HCT116 (cell line): ENCODE results near the gene THRB. TPM values are rescaled to one million over a fixed set of nuclear protein-coding genes. Genes with fewer than 3 reads are reported as not detected.

Experiments
- ATAC-seq: fragments of 200-7000 bp; cut with Tn5 transposase; 2 replicates; pipeline ENCODE4 v1.9.1; 2020; ENCODE audit warnings: mild to moderate bottlenecking, moderate library complexity
- BruUV-seq: library from RNA; stranded (reverse); fragments of 400-500 nt; replicated peaks from 2 replicates; lab custom pipeline; 2021; lab: Mats Ljungman, UMichigan
- CTCF ChIA-PET: fragments of 300-600 bp; sonication (Branson Sonifier 250); formaldehyde crosslinking; loops from one replicate; lab custom pipeline; 2021; ENCODE audit warnings: antibody characterized with exemption; lab: Charles Lee
- POLR2A ChIA-PET: fragments of 300-600, 350-600 bp; sonication (Branson Sonifier 250); formaldehyde crosslinking; loops from one replicate; lab custom pipeline; 2021; ENCODE audit warnings: antibody characterized with exemption; lab: Charles Lee
- RAD21 ChIA-PET, 2 experiments: fragments of 300-600 bp; sonication (Branson Sonifier 250); formaldehyde crosslinking; loops; one replicate each; lab custom pipeline; 2023; ENCODE audit warnings: low total read pairs in 2 of 2; ENCODE audit not compliant: uncharacterized antibody in 2 of 2, unreplicated experiment in 2 of 2, low non-redundant PET in 1 of 2; lab: Charles Lee
- DNase-seq: peaks from one replicate; pipeline ENCODE4 v3.0.0-alpha.2; 2010; ENCODE audit warnings: low read depth, low spot score
- H2AFZ ChIP-seq: fragments of 200-600 bp; shearing (Covaris generic), sonication (generic); 2 replicates; pipeline ENCODE4 v1.6.1; 2017; ENCODE audit warnings: low read depth, mixed run types, mixed read lengths, antibody characterized with exemption, low read length; ENCODE audit not compliant: poor library complexity, severe bottlenecking
- H3K27ac ChIP-seq: 2 replicates; pipeline ENCODE4 v1.5.1; 2012; ENCODE audit warnings: low read depth, low read length
- H3K27me3 ChIP-seq: fragments of 200-600 bp; sonication (generic); 2 replicates; pipeline ENCODE4 v1.6.1; 2016; ENCODE audit warnings: mixed run types, low read length, mixed read lengths; ENCODE audit not compliant: insufficient read depth
- H3K36me3 ChIP-seq, 2 experiments: fragments of 200-500 bp in 1 of 2; fragments of 200-600 bp in 1 of 2; sonication (Bioruptor generic) in 1 of 2; sonication (generic) in 1 of 2; 2 replicates each; pipeline versions ENCODE4 v1.5.1 to v1.6.1; 2014 to 2016; ENCODE audit warnings: low read length in 2 of 2, inconsistent platforms in 1 of 2, mixed read lengths in 1 of 2, mixed run types in 1 of 2; ENCODE audit not compliant: insufficient read depth in 2 of 2, control insufficient read depth in 1 of 2
- H3K4me1 ChIP-seq, 2 experiments: fragments of 200-600 bp in 1 of 2; sonication (generic) in 1 of 2; 2 replicates each; pipeline versions ENCODE4 v1.5.1 to v1.6.1; 2012 to 2017; ENCODE audit warnings: low read length in 2 of 2, inconsistent platforms in 1 of 2, mild to moderate bottlenecking in 1 of 2, mixed read lengths in 1 of 2, mixed run types in 1 of 2, moderate library complexity in 1 of 2; ENCODE audit not compliant: insufficient read depth in 2 of 2, control insufficient read depth in 1 of 2
- H3K4me2 ChIP-seq: fragments of 200-600 bp; sonication (generic); 2 replicates; pipeline ENCODE4 v1.6.1; 2017; ENCODE audit warnings: mixed run types, low read length, mixed read lengths
- H3K4me3 ChIP-seq, 2 experiments: fragments of 200-600 bp in 1 of 2; sonication (generic) in 1 of 2; replicated peaks in 1 of 2; 2 replicates each; pipeline ENCODE4 v1.5.1; 2011 to 2016; ENCODE audit warnings: low read length in 2 of 2, control low read depth in 1 of 2, low read depth in 1 of 2, mild to moderate bottlenecking in 1 of 2, mixed read lengths in 1 of 2, mixed run types in 1 of 2
- H3K79me2 ChIP-seq: fragments of 200-600 bp; sonication (generic); 2 replicates; pipeline ENCODE4 v1.6.1; 2017; ENCODE audit warnings: mild to moderate bottlenecking, mixed run types, low read length, moderate library complexity, mixed read lengths; ENCODE audit not compliant: insufficient read depth
- H3K9ac ChIP-seq: fragments of 200-600 bp; sonication (generic); 2 replicates; pipeline ENCODE4 v1.6.1; 2016; ENCODE audit warnings: low read length, mixed read lengths
- H3K9me2 ChIP-seq: fragments of 200-600 bp; sonication (generic), shearing (Covaris generic); 2 replicates; pipeline ENCODE4 v1.6.1; 2017; ENCODE audit warnings: mixed run types, mild to moderate bottlenecking, moderate library complexity; ENCODE audit not compliant: insufficient read depth
- H3K9me3 ChIP-seq, 2 experiments: fragments of 200-500 bp in 1 of 2; fragments of 200-600 bp in 1 of 2; sonication (Bioruptor generic) in 1 of 2; sonication (generic) in 1 of 2; 2 replicates each; pipeline ENCODE4 v1.6.1; 2014 to 2017; ENCODE audit warnings: low read length in 2 of 2, mixed read lengths in 2 of 2, inconsistent platforms in 1 of 2, low read depth in 1 of 2, mild to moderate bottlenecking in 1 of 2, mixed run types in 1 of 2, moderate library complexity in 1 of 2; ENCODE audit not compliant: control insufficient read depth in 1 of 2, insufficient read depth in 1 of 2
- H4K20me1 ChIP-seq: fragments of 200-600 bp; sonication (generic), shearing (Covaris generic); 2 replicates; pipeline ENCODE4 v1.6.1; 2017; ENCODE audit warnings: mixed run types, mild to moderate bottlenecking, moderate library complexity; ENCODE audit not compliant: insufficient read depth
- CBX3 ChIP-seq: IDR thresholded peaks from 2 replicates; pipeline ENCODE4 v1.6.1; 2012; ENCODE audit warnings: low read depth
- EGR1 ChIP-seq: IDR thresholded peaks from 2 replicates; pipeline ENCODE4 v1.6.1; 2012; ENCODE audit warnings: low read depth
- EZH2 ChIP-seq: fragments of 200-600 bp; sonication (generic); IDR thresholded peaks from 2 replicates; pipeline ENCODE4 v1.6.1; 2017; ENCODE audit warnings: antibody characterized with exemption, mixed run types
- SIN3A ChIP-seq: IDR thresholded peaks from 2 replicates; pipeline ENCODE4 v1.6.1; 2012; ENCODE audit warnings: low read depth
- SP1 ChIP-seq: IDR thresholded peaks from 2 replicates; pipeline ENCODE4 v1.6.1; 2012; ENCODE audit warnings: low read depth
- YY1 ChIP-seq: IDR thresholded peaks from 2 replicates; pipeline ENCODE4 v1.6.1; 2011; ENCODE audit warnings: low read length, low read depth, moderate library complexity, mild to moderate bottlenecking; ENCODE audit not compliant: insufficient replicate concordance; ENCODE audit errors: extremely low read depth
- ZFX ChIP-seq: fragments of 450-650 bp; IDR thresholded peaks from 2 replicates; pipeline ENCODE4 v1.6.1; 2017
- ZNF274 ChIP-seq: fragments of 200-500 bp; sonication (Bioruptor generic); IDR thresholded peaks from 2 replicates; pipeline ENCODE4 v1.6.1; 2014; ENCODE audit warnings: mild to moderate bottlenecking, low read depth, low read length, inconsistent platforms
- intact Hi-C: fragments of 100-400 bp; cut with micrococcal nuclease; formaldehyde crosslinking; loops from 2 replicates; pipeline ENCODE4 v1.10.0; 2022
- total RNA-seq: library from RNA; stranded (reverse); gene quantifications from one replicate; pipeline ENCODE4 v1.2.1, GENCODE V29; 2021; ENCODE audit not compliant: unreplicated experiment
- TF ChIP-seq, protein P1 (sequence below): IDR thresholded peaks from 2 replicates; pipeline ENCODE4 v1.6.1; 2012
- TF ChIP-seq, protein P2 (sequence below), 3 experiments: fragments of 200-600 bp in 1 of 3; sonication (generic) in 1 of 3; IDR thresholded peaks in 2 of 3; conservative IDR thresholded peaks in 1 of 3; 2 replicates each; pipeline ENCODE4 v1.5.1; 2012 to 2017; ENCODE audit warnings: low read depth in 2 of 3, low read length in 2 of 3, antibody characterized with exemption in 1 of 3, borderline replicate concordance in 1 of 3, control low read depth in 1 of 3, mild to moderate bottlenecking in 1 of 3, mixed read lengths in 1 of 3, mixed run types in 1 of 3, moderate library complexity in 1 of 3; ENCODE audit not compliant: insufficient read depth in 1 of 3
- TF ChIP-seq, protein P3 (sequence below): IDR thresholded peaks from 2 replicates; pipeline ENCODE4 v1.6.1; 2012
- TF ChIP-seq, protein P4 (sequence below): IDR thresholded peaks from 2 replicates; pipeline ENCODE4 v1.6.1; 2012; ENCODE audit warnings: low read depth

The THRB gene
- total RNA-seq, 1 experiment from 2014 or later: 2.5 TPM

DNA sequence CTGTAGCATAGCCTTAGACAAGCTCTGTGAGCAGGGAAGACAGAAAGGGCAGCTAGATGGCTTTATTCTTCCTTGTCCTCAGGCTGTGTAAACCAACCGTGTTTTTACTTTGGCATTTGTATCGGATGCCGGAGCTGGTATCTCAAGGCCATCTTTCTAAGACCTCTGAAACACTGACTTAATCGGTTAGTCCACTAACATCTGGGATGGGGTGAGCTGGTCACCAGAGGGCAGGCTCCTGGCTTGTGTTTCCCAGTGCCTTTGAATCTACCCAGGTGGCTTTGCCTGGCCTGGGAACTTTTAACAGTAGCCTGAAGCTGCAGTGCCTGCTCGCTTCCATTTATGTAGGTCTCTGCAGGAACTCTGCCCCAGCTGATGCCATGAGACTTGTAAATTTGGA is 296.8 kb downstream of the THRB start:
- RAD21 ChIA-PET: no interaction called here
- no peaks in the 10 kb centered on the region for H3K4me1 ChIP-seq
- no peak overlapping the region for H3K4me3 ChIP-seq
- H3K4me2 ChIP-seq: no peak overlapping the region
- intact Hi-C loops: no loop called here
- H3K9ac ChIP-seq: no peak overlapping the region
- H3K9me2 ChIP-seq: no peaks in the 10 kb centered on the region
- H4K20me1 ChIP-seq: no peaks in the 10 kb centered on the region
- POLR2A ChIA-PET: interaction anchor here (0.5 to 0.9 kb wide), 2 partner anchors 28 to 245 kb away, joined by 3 to 4 read pairs; no protein-coding TSS in a partner anchor
- BruUV-seq: no TSS peak
- H3K9me3 ChIP-seq: no peaks in the 10 kb centered on the region
- TF ChIP-seq SP1 (no peak), CBX3 (no peak), EZH2 (no peak)
- TF ChIP-seq, protein P1, sequence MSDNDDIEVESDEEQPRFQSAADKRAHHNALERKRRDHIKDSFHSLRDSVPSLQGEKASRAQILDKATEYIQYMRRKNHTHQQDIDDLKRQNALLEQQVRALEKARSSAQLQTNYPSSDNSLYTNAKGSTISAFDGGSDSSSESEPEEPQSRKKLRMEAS: no peak
- TF ChIP-seq, protein P2, sequence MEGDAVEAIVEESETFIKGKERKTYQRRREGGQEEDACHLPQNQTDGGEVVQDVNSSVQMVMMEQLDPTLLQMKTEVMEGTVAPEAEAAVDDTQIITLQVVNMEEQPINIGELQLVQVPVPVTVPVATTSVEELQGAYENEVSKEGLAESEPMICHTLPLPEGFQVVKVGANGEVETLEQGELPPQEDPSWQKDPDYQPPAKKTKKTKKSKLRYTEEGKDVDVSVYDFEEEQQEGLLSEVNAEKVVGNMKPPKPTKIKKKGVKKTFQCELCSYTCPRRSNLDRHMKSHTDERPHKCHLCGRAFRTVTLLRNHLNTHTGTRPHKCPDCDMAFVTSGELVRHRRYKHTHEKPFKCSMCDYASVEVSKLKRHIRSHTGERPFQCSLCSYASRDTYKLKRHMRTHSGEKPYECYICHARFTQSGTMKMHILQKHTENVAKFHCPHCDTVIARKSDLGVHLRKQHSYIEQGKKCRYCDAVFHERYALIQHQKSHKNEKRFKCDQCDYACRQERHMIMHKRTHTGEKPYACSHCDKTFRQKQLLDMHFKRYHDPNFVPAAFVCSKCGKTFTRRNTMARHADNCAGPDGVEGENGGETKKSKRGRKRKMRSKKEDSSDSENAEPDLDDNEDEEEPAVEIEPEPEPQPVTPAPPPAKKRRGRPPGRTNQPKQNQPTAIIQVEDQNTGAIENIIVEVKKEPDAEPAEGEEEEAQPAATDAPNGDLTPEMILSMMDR (IDR thresholded peaks at IDR 0.05 in 2 of 3, conservative IDR thresholded peaks at IDR 0.05 in 1 of 3; ENCODE audit: borderline replicate concordance in 1 of 3, insufficient read depth in 1 of 3, low read depth in 2 of 3, low read length in 2 of 3): 0 out of 6 replicates have a peak, but pooled peaks of 1 of the 3 experiments have one; percentile 5
- TF ChIP-seq, protein P3, sequence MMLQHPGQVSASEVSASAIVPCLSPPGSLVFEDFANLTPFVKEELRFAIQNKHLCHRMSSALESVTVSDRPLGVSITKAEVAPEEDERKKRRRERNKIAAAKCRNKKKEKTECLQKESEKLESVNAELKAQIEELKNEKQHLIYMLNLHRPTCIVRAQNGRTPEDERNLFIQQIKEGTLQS: no peak
- TF ChIP-seq, all 23 proteins: peak for 1
- ATAC-seq (no peak), DNase-seq (no peak)
- H3K27me3 ChIP-seq: no peaks in the 10 kb centered on the region
- H3K36me3 ChIP-seq: no peaks in the 10 kb centered on the region
- H2AFZ ChIP-seq: no peak overlapping the region
- H3K27ac ChIP-seq: no peak overlapping the region
- CTCF ChIA-PET: no interaction called here
- no peaks in the 10 kb centered on the region for H3K79me2 ChIP-seq

DNA sequence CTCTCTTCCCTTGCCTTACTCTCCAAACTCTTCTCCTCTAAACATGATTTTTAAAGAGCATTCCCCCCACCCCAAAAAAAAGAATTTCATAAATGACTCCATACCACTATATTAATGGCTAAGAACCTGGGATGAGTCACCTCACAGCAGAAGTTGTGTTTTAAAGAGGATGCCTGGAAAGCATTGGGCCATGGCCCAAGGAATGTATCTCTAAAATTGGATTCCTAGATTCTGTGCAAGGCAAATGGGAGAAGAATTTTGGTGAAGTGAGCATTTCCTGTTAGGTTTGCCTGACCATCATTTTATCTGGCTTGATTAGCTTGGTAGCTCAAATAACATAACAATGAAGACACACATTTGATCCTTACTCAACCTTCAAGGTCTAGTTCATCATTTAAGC is 298.1 kb downstream of the THRB start:
- no TSS peak for BruUV-seq
- ChIA-PET POLR2A (no interaction called here), RAD21 (no interaction called here), CTCF (no interaction called here)
- no peak overlapping the region for H3K4me2 ChIP-seq
- no peaks in the 10 kb centered on the region for H3K27me3 ChIP-seq
- no peaks in the 10 kb centered on the region for H3K9me3 ChIP-seq
- no peak for ATAC-seq
- no peaks in the 10 kb centered on the region for H3K79me2 ChIP-seq
- no peaks in the 10 kb centered on the region for H3K36me3 ChIP-seq
- intact Hi-C loops: no loop called here
- no peak for DNase-seq
- H3K4me1 ChIP-seq: no peaks in the 10 kb centered on the region
- H3K9ac ChIP-seq: no peak overlapping the region
- H3K27ac ChIP-seq: no peak overlapping the region
- no peak overlapping the region for H3K4me3 ChIP-seq
- no peak overlapping the region for H2AFZ ChIP-seq
- H3K9me2 ChIP-seq: no peaks in the 10 kb centered on the region
- no peaks in the 10 kb centered on the region for H4K20me1 ChIP-seq
- TF ChIP-seq ZNF274 (no peak), EGR1 (no peak), YY1 (no peak), ZFX (no peak), SIN3A (no peak)
- TF ChIP-seq, protein P4, sequence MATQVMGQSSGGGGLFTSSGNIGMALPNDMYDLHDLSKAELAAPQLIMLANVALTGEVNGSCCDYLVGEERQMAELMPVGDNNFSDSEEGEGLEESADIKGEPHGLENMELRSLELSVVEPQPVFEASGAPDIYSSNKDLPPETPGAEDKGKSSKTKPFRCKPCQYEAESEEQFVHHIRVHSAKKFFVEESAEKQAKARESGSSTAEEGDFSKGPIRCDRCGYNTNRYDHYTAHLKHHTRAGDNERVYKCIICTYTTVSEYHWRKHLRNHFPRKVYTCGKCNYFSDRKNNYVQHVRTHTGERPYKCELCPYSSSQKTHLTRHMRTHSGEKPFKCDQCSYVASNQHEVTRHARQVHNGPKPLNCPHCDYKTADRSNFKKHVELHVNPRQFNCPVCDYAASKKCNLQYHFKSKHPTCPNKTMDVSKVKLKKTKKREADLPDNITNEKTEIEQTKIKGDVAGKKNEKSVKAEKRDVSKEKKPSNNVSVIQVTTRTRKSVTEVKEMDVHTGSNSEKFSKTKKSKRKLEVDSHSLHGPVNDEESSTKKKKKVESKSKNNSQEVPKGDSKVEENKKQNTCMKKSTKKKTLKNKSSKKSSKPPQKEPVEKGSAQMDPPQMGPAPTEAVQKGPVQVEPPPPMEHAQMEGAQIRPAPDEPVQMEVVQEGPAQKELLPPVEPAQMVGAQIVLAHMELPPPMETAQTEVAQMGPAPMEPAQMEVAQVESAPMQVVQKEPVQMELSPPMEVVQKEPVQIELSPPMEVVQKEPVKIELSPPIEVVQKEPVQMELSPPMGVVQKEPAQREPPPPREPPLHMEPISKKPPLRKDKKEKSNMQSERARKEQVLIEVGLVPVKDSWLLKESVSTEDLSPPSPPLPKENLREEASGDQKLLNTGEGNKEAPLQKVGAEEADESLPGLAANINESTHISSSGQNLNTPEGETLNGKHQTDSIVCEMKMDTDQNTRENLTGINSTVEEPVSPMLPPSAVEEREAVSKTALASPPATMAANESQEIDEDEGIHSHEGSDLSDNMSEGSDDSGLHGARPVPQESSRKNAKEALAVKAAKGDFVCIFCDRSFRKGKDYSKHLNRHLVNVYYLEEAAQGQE: no peak
